Measurements from ENCODE around the gene SLC25A51.

DNA sequence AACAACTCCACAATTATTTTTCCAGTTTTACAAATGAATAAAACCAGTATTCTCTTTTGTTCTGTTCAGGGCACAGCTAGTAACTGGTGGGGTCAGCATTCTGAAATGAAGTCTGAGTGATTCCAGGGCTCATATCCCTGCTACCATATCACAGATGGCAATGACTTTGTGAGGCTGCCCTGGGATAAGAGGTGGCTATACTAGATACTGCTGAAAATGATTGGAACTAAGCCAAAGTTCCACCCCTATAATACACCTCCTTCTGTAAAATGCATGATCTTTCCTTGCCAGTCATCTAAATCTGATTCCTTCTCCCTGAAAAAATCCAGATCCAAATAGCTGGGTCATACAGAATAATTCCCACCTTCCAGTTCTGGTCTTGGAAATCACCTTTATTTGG is 14.4 kb downstream of the SLC25A51 start:
- TF ChIP-seq, protein P1, sequence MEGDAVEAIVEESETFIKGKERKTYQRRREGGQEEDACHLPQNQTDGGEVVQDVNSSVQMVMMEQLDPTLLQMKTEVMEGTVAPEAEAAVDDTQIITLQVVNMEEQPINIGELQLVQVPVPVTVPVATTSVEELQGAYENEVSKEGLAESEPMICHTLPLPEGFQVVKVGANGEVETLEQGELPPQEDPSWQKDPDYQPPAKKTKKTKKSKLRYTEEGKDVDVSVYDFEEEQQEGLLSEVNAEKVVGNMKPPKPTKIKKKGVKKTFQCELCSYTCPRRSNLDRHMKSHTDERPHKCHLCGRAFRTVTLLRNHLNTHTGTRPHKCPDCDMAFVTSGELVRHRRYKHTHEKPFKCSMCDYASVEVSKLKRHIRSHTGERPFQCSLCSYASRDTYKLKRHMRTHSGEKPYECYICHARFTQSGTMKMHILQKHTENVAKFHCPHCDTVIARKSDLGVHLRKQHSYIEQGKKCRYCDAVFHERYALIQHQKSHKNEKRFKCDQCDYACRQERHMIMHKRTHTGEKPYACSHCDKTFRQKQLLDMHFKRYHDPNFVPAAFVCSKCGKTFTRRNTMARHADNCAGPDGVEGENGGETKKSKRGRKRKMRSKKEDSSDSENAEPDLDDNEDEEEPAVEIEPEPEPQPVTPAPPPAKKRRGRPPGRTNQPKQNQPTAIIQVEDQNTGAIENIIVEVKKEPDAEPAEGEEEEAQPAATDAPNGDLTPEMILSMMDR (optimal IDR thresholded peaks at IDR 0.05 in 1 of 3, IDR thresholded peaks at IDR 0.05 in 1 of 3, conservative IDR thresholded peaks at IDR 0.05 in 1 of 3; ENCODE audit: extremely low read depth in 1 of 3, insufficient read depth in 2 of 3, low read length in 3 of 3), result no peak
- no peak for TF ChIP-seq EZH2 (IDR thresholded peaks at IDR 0.05; ENCODE audit: low read length)

All from keratinocyte (primary cell).